GM19240 (cell line): Measurements from ENCODE around the gene CASKIN2.

Experiments
- DNase-seq: peaks from one replicate; pipeline ENCODE4 v3.0.0; 2011; ENCODE audit warnings: low spot score; ENCODE audit not compliant: insufficient read length

The CASKIN2 gene

DNA sequence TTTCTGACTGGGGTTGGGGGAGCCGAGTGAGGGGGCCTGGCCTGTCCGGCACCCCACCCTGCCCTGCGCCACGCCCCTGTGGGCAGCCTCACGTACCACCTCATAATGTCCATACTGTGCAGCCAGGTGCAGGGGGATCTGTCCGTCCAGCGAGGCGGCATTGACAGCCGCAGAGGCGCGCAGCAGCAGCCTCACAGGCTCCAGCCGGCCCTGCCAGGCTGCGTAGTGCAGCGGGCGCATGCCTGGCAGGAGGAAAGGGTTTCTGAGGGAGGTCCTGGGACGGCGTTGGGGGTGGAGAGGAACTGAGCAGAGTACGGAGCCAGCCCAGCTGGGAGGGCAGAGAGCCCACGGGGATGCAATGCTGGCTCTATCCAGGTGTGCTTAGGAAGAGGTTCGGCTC lies 8.4 kb downstream of the CASKIN2 start:
- no peak for DNase-seq

DNA sequence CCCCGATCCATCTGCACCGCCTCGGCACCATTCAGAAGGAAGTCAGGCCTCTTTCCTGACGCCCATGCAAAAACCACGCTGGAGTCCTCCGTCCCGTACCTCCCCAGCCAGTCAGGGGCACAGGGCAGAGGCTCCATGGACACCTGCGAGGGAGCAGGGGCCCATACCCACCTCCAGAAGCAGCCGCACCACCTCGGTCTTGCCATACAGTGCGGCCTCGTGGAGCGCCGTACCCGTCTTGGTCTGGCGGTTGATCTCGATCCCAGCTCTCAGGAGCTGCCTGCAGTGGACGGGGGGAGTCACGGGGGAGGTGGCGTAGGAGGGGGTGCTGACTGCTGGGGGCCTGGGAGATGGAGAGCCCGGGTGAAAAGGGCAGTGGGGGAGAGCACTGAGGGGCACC lies 9.2 kb downstream of the CASKIN2 start:
- DNase-seq = no peak

DNA sequence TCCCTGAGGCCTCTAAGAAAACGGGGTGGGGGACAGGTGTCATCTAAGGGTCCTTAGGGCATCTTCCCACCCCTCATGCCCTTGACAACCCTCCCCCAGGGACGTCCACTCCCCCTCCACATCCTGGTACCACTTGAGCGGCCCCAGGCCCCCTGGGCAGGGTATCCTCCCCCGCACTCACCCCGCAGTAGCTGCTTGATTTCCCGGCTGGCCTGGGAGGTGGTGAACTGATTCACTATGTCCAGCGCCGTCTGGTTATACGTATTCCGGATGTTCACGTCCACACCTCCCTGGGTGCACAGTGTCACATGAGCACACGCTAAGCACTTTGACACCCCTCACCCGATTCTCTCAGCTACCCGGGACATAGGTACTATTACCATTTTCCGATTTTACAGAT lies 9.7 kb downstream of the CASKIN2 start:
- no peak for DNase-seq

DNA sequence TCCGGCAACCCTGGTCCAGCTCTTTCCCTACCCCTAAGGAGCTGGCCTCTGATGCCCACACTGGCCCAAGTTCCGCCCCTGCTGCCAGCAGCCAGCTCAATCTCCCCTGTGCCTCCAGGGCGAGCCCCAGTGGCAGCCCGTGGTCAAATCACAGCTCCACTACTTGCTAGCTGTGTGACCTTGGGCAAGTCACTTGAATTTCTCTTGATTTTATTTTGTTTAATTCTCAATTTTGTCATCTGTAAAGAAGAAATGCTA lies 10.3 kb downstream of the CASKIN2 start:
- DNase-seq = no peak

DNA sequence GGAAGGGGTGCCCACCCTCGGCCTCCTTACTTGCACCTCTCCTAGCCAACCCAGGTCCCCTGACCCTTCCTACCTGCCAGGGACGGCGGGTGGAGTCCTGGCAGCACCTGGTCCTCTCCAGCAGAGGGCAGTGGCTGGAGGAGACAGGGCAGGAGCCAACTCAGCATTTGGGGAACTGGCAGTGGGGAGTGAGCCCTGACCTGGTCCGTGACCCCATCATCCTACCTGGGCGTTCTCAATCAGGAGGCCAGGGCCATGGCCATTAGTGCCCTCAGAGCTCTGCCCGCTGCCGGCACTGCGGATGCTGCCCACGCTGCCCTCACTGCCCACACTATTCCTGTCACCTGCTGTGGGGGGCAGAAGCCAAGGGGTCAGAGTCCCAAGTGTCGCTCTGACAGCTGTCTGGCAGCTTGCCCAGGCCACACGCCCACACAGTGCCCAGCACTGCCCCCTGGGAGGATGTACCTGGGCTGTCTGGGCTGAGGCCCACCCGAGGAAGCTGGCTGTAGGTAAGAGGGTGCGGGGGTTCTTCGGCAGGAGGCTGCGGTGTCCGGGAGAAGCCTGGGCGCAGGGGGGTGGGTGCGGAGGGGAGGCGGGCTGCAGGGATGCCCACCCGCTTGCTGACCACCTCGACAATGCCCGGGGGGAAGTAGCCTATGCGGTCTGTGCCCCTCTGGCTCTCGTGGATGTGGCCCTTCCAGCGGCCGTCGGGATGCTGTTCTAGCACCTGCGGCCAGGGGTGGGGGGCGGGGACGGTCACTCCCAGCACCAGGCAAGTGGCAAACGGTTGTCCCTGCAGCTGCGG lies 10.8 kb downstream of the CASKIN2 start:
- peak; percentile 64 for DNase-seq

DNA sequence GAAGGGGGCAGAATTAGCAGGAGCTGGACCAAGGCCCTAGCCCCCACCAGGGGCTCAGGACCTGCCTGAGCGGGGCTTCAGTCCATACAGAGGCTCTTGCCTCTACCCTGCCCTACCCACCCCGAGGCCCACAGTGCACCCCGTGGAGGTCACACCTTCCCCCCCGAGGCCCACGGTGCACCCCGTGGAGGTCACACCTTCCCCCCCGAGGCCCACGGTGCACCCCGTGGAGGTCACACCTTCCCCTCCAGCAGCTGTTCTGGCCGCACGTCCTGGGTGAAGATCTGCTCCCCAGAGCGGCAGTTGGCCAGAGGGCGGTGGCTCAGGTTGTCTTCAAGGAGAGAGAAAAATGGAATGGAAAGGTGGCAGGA lies 11.4 kb downstream of the CASKIN2 start:
- DNase-seq = no peak

DNA sequence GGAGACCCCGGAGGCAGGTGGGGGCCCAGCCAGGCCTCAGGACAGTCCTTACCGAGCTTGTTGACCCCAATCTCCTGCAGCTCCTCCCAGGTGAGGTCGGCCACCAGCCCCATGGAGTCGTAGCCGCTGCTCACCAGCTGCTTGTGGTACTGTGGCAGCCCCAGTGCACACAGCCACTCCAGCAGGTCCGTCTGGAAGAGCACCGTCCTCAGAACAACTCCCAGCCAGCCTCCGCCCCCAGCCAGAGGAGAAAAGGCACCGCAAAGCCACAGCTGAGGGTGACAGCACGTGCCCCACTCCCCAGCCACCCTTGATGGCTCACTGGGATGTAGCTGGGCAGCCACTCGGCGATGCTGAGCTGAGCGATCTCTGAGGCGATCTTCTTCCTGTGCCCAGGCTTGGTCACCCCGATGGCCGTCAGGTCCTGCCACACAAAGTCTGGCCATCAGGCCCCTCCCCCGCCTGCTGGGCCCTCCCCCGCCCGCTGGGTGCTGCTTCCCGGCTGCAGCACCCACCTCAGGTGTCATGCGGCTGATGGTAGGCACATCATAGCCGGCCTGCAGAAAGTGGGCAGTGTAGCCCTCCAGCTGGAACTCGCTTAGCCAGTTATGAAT lies 11.9 kb downstream of the CASKIN2 start:
- DNase-seq = no peak

DNA sequence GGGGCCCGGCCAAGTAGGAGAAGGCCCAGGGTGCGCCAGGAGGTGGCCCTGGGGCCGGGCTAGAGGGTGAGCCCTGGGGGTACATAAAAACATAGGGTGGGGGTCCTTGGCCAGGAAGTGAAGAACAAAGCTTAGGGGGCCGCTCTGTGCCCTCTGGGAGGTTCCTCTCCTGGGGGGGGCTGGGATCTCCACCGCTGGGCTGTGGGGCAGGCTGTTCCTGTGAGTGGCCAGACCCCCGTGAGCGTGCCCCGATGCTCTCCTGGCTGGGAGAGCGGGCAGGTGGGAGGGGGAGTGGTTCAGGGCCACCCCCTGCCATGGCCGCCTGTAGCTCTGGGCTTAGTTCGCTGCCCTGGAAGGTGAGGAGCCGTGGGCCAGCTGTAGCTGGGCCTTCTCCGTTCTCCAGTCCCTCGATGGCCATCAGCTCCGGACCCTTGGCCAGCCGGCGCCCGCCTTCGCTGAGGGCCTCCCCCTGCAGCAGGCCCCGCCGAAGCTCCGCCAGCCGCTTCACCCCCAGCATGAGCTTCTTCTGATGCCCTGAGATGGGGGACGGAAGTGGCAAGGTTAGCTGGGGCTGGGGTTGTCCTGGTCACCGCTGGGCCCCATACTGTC lies 12.5 kb downstream of the CASKIN2 start:
- DNase-seq = no peak

DNA sequence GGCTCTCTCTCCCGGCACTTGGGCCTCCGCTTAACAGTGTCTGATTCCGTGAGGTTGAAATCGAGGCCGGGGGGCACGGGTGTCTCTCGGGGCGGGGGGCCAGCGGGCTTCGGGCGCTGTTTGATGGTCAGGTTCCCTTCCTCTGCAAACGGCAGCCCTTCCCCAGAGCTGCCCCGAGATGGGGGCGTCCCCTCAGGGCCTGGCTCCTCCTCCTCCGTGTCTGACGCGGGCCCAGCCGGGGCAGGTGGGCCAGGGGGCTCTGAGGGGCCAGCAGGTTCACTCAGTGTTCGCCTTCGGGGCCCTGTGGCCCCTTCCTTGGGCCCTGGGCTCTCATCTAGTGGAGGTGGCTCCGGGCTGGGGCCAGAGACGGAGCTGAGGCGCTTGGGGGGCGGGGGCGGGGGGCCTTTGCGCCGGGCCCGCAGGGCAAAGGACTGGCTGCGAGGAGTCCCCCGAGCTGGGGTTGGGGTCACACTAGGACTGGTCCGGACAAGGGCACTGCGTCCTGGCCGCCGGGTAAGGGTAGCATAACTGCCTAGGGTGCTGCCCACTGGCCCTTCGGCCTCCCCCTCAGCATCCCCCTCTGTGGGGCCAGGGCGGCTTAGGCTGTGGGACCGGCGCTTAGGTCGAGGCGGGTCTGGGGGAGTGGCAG lies 13.1 kb downstream of the CASKIN2 start:
- DNase-seq = no peak

DNA sequence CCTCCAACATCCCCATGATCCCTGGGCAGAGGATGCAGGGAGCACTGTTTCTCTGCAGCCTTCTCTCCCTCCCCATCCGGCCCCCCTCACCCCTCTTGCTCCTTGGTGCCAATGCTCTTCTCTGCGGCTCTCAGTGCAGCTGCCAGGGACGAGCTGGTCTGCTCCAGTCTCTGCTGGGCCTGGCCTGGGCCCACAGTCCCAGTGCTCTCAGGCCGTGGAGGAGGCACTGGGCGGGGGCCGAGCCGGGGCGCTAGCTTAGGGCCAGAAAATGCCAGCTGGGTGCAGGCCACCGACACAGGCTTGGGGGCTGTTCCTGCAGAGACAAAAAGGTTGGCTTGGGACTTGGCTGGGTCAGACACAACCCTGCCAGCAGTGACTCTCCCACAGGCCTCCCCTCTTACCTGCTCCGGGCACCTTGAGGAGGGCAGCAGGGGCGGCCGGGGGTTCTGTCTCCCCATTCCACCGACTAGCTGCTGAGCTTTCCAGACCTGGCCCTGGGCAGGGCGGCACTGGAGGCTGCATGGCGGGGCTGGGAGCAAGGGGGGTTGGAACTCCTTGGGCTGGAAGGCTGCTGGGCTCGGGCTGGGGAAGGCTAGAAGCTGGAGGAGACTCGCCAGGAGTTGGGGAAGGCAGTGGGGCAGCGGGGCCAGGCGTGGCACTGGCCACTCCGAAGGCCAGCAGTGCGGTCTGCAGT lies 13.8 kb downstream of the CASKIN2 start:
- DNase-seq = no peak

DNA sequence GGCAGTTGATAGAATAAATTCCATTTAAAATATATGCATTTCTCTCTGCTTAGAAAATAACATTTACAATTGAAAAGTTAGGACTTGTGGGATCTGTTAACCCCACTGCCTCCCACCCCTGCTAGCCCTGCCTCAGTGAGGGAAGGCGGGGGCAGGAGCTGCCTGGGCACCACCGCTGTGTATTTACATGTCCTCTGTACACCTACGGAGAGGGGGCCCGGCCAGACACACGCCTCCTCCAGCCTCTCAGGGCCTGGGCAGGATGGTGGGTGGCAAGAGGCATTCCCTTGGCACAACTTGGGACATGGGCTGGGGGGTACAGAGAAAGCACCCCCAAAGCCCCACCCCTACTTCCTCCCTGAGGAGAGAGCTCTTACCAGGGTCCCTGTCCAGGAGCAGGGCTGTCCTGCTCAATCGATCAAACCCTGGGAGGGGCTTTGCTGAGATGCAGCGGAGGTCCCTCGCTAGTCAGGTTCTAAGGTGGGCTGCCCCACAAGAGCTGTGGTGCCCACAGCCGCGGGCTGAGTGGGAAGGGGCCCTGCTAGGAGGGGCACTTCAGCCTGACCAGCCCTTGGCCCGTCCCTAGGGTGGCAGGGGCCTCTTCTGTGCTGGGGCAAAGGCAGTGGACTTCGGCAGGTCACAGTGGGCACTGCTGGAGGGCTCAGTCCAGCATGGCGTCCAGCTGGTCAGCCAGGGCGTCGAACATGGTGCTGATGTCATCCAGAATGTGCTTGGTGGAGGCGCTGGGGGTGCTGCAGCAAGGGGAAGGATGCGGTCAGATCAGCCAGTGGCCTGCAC lies 14.7 kb downstream of the CASKIN2 start:
- no peak for DNase-seq

DNA sequence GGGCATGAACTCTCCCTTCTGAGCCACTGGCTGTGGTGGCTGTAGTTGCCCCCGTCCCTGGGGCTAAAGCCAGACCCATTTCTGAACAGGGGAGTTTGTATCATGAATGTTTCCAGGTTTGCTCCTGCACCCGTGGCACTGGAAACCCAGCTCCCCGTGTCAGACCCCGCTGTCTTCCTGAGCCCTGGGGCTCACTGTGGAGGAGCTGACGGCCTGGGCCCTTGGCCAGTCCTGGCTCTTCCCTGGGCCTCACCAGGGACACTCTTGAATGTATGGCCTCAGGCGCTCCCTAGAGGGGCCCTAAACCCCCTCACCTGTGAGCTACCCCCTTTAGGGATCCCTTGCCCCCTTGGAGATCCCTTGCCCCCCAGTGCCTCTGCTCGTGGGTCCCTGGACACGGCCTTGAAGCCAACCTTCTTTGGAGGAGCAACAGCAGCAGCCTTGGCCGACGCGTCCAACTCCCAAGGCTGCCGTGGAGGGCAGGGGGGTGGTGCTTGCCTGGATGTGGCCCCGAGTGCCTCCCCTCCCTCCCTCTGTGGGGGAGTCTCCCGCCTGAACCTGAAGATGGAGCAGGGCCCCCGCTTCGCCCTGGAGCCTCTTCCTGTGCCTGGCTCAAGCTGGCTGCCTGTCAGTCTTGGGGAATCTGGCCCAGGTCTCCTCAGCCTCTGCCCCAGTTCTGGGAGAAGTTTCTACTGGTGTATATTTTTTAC lies 15.9 kb downstream of the CASKIN2 start:
- DNase-seq = no peak

DNA sequence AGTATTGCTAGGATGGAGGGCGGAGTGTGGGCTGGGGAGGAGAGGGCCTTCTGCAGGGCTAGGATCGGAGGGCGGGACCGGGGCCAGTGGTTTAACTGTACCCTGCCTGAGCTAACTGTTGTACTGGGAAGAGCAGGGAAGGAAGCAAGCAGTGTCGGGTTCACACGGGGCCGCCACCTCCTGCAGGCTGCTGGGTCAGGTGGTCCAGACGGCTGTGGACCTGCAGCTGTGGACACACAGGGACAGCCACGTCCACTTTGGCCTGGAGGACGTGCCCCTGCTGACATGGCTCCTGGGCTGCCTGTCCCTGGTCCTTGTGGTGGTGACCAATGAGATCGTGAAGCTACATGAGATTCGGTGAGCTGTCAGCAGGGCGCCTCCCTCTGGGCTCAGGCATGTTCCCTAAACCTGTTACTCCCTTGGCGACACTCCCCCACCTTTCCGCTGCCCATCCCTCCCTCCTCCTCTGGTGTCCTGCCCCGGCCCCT lies 16.6 kb downstream of the CASKIN2 start:
- no peak for DNase-seq

DNA sequence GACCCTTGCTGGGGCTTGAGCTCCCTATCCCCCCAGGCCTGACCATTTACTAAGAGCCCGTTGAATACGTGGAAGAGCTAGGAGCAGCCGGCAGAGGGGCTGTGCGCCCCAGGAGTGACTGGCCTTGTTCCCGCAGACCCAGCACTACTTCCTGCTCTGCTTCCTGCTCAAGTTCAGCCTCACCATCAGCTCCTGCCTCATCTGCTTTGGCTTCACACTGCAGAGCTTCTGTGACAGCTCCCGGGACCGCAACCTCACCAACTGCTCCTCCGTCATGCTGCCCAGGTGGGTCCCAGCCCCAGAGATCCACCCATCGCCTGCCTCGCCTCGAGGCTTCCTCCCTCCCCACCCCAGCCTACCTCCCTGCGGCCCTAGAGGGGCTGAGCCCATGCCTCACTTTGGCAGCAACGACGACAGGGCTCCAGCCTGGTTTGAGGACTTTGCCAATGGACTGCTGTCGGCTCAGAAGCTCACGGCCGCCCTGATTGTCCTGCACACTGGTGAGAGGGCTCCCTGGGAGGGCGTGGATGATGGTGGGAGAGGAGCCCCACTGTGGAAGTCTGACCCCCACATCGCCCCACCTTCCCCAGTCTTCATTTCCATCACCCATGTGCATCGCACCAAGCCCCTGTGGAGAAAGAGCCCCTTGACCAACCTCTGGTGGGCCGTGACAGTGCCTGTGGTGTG lies 17.2 kb downstream of the CASKIN2 start:
- DNase-seq = no peak

DNA sequence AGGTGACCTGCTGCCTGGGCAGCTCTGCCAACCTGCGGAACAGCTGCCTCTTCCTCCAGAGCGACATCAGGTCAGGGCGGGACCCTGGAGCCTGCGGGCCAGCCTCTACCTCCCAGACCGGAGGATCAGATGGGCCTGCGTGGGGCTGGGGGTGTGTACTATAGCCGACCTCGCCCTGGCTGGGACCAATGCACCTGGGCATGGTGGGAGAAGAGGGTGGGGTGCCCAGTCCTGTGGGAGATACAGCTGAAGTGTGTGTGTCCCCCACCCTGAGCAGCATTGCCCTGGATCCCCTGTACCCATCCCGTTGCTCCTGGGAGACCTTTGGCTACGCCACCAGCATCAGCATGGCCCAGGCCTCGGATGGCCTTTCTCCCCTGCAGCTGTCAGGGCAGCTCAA lies 19.3 kb downstream of the CASKIN2 start:
- no peak for DNase-seq

DNA sequence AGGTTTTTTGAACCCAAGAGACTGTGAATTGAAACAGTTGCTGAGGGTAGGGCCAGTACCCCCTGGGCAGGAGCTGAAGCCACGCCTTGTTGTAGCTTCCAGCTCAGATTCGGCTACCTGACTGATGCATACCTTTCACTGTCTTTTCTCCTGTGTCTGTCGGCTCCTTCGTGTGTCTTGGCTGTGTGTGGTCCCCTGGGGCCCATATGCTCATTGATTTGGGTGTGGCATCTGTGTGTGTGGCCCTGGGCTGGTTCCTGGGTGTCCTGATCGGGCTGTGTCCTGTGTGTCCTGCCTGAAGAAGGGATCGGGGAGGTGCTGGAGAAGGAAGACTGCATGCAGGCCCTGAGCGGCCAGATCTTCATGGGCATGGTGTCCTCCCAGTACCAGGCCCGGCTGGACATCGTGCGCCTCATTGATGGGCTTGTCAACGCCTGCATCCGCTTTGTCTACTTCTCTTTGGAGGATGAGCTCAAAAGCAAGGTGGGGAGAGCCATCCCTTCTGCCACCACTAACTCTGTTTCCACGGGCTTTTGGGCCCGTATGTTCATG lies 20.9 kb downstream of the CASKIN2 start:
- no peak for DNase-seq

DNA sequence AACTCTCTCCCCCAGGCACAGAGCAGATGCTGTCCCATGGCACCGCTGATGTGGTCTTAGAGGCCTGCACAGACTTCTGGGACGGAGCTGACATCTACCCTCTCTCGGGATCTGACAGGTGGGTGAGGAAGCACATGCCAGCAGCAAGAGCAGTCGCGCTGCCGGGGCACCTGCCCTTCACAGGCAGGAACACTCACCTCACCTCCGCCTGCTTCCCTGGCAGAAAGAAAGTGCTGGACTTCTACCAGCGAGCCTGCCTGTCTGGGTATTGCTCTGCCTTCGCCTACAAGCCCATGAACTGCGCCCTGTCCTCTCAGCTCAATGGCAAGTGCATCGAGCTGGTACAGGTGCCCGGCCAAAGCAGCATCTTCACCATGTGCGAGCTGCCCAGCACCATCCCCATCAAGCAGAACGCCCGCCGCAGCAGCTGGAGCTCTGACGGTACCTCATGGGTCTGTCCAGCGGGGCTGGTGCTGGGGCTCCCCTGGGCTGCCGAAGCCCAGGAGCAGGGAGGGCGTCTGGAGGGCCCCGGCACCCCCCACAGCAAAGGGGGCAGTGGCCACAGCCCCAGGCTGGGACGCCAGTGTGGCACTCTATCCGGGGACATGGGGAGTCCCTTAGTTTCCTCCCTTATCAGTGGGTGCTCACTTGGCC lies 21.7 kb downstream of the CASKIN2 start:
- DNase-seq = no peak

DNA sequence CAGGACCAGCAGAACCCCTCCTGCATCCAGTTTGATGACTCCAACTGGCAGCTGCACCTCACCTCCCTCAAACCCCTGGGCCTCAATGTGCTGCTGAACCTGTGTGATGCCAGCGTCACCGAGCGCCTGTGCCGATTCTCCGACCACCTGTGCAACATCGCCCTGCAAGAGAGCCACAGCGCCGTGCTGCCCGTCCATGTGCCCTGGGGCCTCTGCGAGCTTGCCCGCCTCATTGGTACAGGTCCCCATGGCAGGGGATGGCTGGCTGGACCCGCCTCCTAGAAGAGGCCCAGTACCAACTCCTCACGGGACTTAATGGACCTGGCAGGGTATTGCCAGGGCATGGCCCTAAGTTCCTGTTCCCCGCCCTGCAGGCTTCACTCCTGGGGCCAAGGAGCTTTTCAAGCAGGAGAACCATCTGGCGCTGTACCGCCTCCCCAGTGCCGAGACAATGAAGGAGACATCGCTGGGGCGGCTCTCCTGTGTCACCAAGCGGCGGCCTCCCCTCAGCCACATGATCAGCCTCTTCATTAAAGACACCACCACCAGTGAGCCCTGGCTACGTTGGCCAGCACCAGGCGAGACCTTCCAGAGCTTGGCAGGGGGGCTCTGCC lies 22.7 kb downstream of the CASKIN2 start:
- DNase-seq = no peak

DNA sequence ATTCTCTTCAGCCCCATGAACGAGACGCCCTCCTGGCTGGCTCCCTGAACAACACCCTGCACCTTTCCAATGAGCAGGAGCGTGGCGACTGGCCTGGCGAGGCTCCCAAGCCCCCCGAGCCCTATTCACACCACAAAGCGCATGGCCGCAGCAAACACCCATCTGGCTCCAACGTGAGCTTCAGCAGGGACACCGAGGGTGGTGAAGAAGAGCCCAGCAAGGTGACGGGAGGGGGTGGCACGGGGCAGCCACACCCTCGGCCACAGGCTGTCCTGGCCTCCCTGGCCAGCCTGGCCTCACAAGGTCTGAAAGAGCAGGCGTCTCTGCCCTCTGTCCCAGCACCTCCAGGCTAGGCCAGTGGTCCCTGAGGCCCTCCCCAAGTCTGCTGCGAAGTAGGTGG lies 23.7 kb downstream of the CASKIN2 start:
- DNase-seq = no peak
